Thyroid gland (tissue), 4 donors: ENCODE results near the gene TBATA. TPM values are rescaled to one million over a fixed set of nuclear protein-coding genes. Genes with fewer than 3 reads are reported as not detected.
"Not testable (repeated sequence)": the region's sequence is repeated elsewhere in the genome, so short reads cannot be mapped to it uniquely, and the experiment has no call there.

Experiments
- DNase-seq, 2 donors: peaks; one replicate each; pipeline ENCODE4 v3.0.0-alpha.2; 2019
- H3K27ac ChIP-seq, 3 donors: fragments of 200-600 bp; sonication (generic); 1 replicate in 2 of 3; 2 replicates in 1 of 3; pipeline ENCODE4 v1.5.1; 2016 to 2019; ENCODE audit warnings: mild to moderate bottlenecking in 1 of 3, moderate library complexity in 1 of 3
- H3K27me3 ChIP-seq: fragments of 200-600 bp; sonication (generic); one replicate; pipeline ENCODE4 v1.5.1; 2019
- H3K36me3 ChIP-seq, 2 donors: fragments of 200-600 bp; sonication (generic); one replicate each; pipeline ENCODE4 v1.5.1; 2016 to 2019
- H3K4me1 ChIP-seq, 2 donors: fragments of 200-600 bp; sonication (generic); one replicate each; pipeline ENCODE4 v1.5.1; 2017 to 2019
- H3K4me3 ChIP-seq, 3 donors: fragments of 200-600 bp; sonication (generic); replicated peaks in 1 of 3; 1 replicate in 2 of 3; 2 replicates in 1 of 3; pipeline ENCODE4 v1.5.1; 2016; ENCODE audit warnings: mild to moderate bottlenecking in 1 of 3
- H3K9me3 ChIP-seq: fragments of 200-600 bp; sonication (generic); one replicate; pipeline ENCODE4 v1.5.1; 2017
- POLR2A ChIP-seq, 2 donors: fragments of 450-650 bp; IDR thresholded peaks; one replicate each; pipeline ENCODE4 v1.6.1; 2017; ENCODE audit warnings: antibody characterized with exemption in 2 of 2, mild to moderate bottlenecking in 2 of 2, moderate library complexity in 1 of 2
- WGBS, 2 donors: methylation state at CpG; one replicate each; pipeline ENCODE4 v1.1.5; 2017; 5-methylcytosine and 5-hydroxymethylcytosine counted together
- intact Hi-C: fragments of 100-400 bp; cut with DNase I; formaldehyde crosslinking; loops from one replicate; pipeline ENCODE4 v1.15.1; 2023
- total RNA-seq, 4 donors: library from RNA; depleted of rRNA; stranded (reverse); fragments of >200 nt; gene quantifications; one replicate each; pipeline ENCODE4 v1.2.3, GENCODE V29; 2016
- TF ChIP-seq, protein P1 (sequence below), 6 experiments: fragments of 200-600 bp in 3 of 6; fragments of 450-650 bp in 3 of 6; sonication (generic) in 3 of 6; IDR thresholded peaks; one replicate each; pipeline ENCODE4 v1.5.1; 2016 to 2019; ENCODE audit warnings: antibody characterized with exemption in 6 of 6, mild to moderate bottlenecking in 2 of 6, inconsistent platforms in 1 of 6, moderate library complexity in 1 of 6

The TBATA gene
- total RNA-seq, 4 donors from 2014 or later: not detected

DNA sequence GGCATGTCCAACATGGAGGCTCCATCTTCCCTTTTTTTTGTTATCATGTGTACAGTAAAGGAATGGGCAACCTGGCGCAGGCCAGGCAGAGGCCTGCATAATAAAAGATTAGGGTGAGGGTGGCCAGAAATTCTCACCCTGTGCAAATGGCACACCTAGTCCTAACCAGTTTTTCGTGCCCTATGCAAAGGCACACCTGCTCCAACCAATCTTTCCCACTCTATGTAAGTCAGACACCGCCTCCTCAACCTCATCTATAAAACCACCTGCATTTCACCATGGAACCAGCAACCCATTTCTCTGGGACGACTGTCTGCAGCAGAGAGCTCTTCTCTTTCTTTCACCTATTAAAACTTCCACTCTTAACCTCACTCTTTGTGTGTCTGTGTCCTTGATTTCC is 16.1 kb downstream of the TBATA start:
- H3K27ac ChIP-seq: no peak overlapping the region
- no peaks in the 10 kb centered on the region for H3K36me3 ChIP-seq
- no peak for DNase-seq
- intact Hi-C loops: no loop called here
- H3K4me1 ChIP-seq: no peaks in the 10 kb centered on the region
- 83 to 90% methylated on average over 4 of the region's 4 CpGs for WGBS, 2 donors
- no peaks in the 10 kb centered on the region for H3K9me3 ChIP-seq
- H3K4me3 ChIP-seq: no peak overlapping the region
- TF ChIP-seq, protein P1, sequence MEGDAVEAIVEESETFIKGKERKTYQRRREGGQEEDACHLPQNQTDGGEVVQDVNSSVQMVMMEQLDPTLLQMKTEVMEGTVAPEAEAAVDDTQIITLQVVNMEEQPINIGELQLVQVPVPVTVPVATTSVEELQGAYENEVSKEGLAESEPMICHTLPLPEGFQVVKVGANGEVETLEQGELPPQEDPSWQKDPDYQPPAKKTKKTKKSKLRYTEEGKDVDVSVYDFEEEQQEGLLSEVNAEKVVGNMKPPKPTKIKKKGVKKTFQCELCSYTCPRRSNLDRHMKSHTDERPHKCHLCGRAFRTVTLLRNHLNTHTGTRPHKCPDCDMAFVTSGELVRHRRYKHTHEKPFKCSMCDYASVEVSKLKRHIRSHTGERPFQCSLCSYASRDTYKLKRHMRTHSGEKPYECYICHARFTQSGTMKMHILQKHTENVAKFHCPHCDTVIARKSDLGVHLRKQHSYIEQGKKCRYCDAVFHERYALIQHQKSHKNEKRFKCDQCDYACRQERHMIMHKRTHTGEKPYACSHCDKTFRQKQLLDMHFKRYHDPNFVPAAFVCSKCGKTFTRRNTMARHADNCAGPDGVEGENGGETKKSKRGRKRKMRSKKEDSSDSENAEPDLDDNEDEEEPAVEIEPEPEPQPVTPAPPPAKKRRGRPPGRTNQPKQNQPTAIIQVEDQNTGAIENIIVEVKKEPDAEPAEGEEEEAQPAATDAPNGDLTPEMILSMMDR (IDR thresholded peaks at IDR 0.05): no peak
- TF ChIP-seq POLR2A (IDR thresholded peaks at IDR 0.05): no peak
- no peaks in the 10 kb centered on the region for H3K27me3 ChIP-seq

DNA sequence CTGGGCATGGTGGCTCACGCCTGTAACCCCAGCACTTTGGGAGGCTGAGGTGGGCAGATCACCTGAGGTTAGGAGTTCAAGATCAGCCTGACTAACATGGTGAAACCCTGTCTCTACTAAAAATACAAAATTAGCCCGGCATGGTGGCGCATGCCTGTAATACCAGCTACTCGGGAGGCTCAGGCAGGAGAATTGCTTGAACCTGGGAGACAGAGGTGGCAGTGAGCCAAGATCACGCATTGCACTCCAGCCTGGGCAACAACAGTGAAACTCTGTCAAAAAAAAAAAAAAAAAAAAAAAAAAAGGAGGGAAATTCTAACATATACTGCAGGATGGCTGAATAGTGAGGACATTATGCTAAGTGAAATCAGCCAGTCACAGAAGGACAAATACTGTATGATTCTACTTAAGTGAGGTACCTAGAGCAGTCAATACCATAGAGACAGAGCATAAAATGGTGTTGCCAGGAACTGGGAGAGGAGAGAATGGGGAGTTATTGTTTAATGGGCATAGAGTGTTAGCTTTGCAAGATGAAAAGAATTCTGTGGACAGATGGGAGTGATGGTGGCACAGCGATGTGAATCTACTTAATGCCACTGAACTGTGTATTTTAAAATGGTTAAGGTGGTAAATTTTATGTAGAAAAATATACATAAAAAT is 17.0 kb downstream of the TBATA start:
- H3K36me3 ChIP-seq, H3K4me1 ChIP-seq, intact Hi-C loops, H3K4me3 ChIP-seq, H3K9me3 ChIP-seq, H3K27me3 ChIP-seq, H3K27ac ChIP-seq, DNase-seq: not testable (repeated sequence)
- 81 to 83% methylated on average over 6 of the region's 6 CpGs for WGBS, 2 donors

DNA sequence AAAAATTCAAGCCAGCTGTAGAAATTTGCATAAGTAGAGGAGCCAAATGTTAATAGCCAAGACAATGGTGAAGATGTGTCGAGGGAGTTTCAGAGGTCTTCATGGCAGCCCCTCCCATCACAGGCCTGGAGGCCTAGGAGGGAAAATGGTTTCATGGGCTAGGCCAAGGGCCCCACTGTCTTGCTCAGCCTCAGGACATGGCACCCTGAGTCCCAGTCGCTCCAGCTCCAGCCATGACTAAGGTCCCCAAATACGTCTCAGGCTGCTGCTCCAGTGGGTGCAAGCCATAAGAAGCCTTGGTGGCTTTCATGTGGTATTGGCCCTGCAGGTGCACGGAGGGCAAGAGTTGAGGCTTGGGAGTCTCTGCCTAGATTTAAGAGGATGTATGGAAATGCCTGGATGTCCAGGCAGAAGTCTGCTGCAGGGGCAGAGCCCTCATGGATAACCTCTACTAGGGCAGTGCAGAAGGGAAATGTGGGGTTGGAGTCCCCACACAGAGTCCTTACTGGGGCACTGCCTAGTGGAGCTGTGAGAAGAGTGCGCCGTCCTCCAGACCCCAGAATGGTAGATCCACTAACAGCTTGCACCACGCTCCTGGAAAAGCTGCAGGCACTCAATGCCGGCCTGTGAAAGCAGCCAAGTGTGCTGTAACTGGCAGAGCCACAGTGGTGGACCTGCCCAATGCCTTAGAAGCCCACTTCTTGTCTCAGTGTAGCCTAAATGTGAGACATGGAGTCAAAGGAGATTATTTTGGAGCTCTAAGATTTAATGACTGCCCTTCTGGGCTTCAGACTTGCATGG is 19.2 kb downstream of the TBATA start:
- TF ChIP-seq, protein P1 (IDR thresholded peaks at IDR 0.05): no peak
- no peak for TF ChIP-seq POLR2A (IDR thresholded peaks at IDR 0.05)
- intact Hi-C loops: no loop called here
- H3K9me3 ChIP-seq: no peaks in the 10 kb centered on the region
- H3K27ac ChIP-seq: no peak overlapping the region
- H3K4me1 ChIP-seq: peaks cover 5 to 15% of the 10 kb centered on the region in 2 donors
- no peaks in the 10 kb centered on the region for H3K27me3 ChIP-seq
- no peaks in the 10 kb centered on the region for H3K36me3 ChIP-seq
- 95 to 97% methylated on average over 6 to 8 of the region's 8 CpGs for WGBS, 2 donors
- no peak for DNase-seq
- no peak overlapping the region for H3K4me3 ChIP-seq

DNA sequence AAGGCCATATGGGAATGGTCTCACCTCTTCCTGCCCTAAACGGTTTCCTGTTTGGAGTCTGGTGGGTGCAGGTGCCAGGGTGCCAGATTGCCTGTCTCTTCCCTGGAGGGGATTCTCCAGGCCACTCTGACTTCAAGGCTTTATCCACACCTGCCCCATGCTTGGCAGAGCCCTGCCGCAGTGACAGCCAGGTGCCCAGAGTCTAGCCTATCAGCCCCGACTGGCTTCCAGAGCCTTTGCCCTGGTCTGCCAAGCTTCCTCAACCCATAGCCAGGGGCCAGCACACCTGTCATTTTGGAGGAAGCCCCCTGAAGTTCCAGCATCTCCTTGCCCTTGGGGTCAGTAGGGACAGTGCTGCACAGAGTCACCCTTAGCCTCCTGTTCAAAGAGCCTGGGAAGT is 21.6 kb downstream of the TBATA start:
- Histone ChIP-seq H3K36me3 (no peaks in the 10 kb centered on the region), H3K27ac (no peak overlapping the region), H3K27me3 (no peaks in the 10 kb centered on the region), H3K4me3 (no peak overlapping the region), H3K4me1 (peaks cover 5 to 15% of the 10 kb centered on the region in 2 donors), H3K9me3 (no peaks in the 10 kb centered on the region)
- 86% methylated on average over 1 to 3 of the region's 3 CpGs for WGBS, 2 donors
- intact Hi-C loops: loop anchor here (5.0 kb wide), 1 partner anchor 201 kb away; no protein-coding TSS in a partner anchor
- DNase-seq: no peak
- TF ChIP-seq, protein P1 (IDR thresholded peaks at IDR 0.05): no peak
- TF ChIP-seq POLR2A (IDR thresholded peaks at IDR 0.05): no peak

DNA sequence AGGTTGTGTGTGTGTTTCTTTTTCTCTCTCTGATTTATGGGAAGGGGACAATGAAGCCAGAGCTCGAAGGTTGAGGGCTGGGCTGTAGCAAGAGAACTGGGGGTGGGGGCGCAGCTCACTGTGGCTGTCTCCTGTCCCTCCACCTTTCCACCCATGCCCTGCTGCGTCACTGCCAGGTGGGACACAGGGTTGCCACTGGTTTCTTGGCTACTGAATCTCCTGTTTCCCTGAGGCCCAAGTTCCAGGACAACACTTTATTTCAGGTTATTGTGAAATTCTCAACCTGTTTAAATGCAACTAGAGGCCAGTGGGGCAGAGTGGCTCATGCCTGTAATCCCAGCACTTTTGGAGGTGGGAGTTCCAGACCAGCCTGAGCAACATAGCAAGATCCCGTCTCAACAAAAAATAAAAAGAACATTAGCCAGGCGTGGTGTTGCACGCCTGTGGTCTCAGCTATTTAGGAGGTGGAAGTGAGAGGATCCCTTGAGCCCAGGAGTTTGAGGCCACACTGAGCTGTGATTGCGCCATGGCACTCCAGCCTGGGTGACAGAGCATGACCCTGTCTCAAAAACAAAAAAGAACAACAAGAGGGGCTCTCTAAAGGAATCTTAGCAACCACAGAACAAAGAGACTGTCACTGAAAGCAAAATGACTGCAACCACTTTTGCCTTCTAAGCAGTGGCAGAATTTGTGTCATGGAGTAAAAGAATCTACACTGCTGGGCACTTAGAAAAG is 22.6 kb downstream of the TBATA start:
- no peaks in the 10 kb centered on the region for H3K36me3 ChIP-seq
- intact Hi-C loops: loop anchor here (5.0 kb wide), 1 partner anchor 200 kb away; no protein-coding TSS in a partner anchor
- WGBS, 2 donors: 81 to 85% methylated on average over 7 of the region's 7 CpGs
- no peak overlapping the region for H3K27ac ChIP-seq
- H3K4me3 ChIP-seq: no peak overlapping the region
- DNase-seq: peak; percentile 35 to 50
- H3K4me1 ChIP-seq: peaks cover 5 to 15% of the 10 kb centered on the region in 2 donors
- H3K27me3 ChIP-seq: no peaks in the 10 kb centered on the region
- H3K9me3 ChIP-seq: no peaks in the 10 kb centered on the region
- no peak for TF ChIP-seq POLR2A (IDR thresholded peaks at IDR 0.05)
- TF ChIP-seq, protein P1 (IDR thresholded peaks at IDR 0.05): no peak
